BE2C (cell line): ENCODE data around the gene TAF1.

Source experiments
- DNase-seq: peaks from one replicate; pipeline ENCODE4 v3.0.0-alpha.2; 2020
- H3K27me3 ChIP-seq: fragments of 250-450 bp; sonication (Bioruptor Pico); 2 replicates; pipeline ENCODE4 v1.5.1; 2020; ENCODE audit warnings: mild to moderate bottlenecking
- H3K36me3 ChIP-seq: fragments of 250-450 bp; sonication (Bioruptor Pico); 2 replicates; pipeline ENCODE4 v1.5.1; 2020; ENCODE audit warnings: mild to moderate bottlenecking
- H3K4me1 ChIP-seq: fragments of 250-450 bp; sonication (Bioruptor Pico); 2 replicates; pipeline ENCODE4 v1.5.1; 2020
- H3K4me3 ChIP-seq: 2 replicates; pipeline ENCODE4 v1.5.1; 2011; ENCODE audit warnings: low read depth, low read length
- H3K9me3 ChIP-seq: fragments of 250-450 bp; sonication (Bioruptor Pico); 2 replicates; pipeline ENCODE4 v1.5.1; 2020
- TF ChIP-seq, protein P1 (sequence below): IDR thresholded peaks from 2 replicates; pipeline ENCODE4 v1.5.1; 2012; ENCODE audit warnings: mild to moderate bottlenecking, low read depth, low read length

The TAF1 gene

DNA sequence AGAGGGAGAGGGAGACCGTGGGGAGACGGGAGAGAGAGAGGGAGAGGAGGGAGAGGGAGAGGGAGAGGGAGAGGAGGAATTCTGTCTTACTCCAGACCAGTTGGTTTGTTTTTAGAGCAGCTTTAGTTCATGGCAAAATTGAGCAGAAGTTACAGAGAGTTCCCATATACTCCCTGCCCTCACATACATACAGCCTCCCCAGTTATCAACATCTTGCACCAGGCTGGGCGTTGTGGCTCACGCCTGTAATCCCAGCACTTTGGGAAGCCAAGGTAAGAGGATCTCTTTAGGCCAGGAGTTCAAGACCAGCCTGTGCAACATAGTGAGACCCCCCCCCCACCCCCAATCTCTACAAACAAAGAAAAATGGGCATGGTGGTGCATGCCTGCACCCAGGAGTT, 86.9 kb downstream of the TAF1 start:
- Histone ChIP-seq H3K9me3 (no peaks in the 10 kb centered on the region), H3K27me3 (no peaks in the 10 kb centered on the region), H3K36me3 (peaks cover 20% of the 10 kb centered on the region), H3K4me1 (no peaks in the 10 kb centered on the region), H3K4me3 (no peak overlapping the region)
- TF ChIP-seq, protein P1, sequence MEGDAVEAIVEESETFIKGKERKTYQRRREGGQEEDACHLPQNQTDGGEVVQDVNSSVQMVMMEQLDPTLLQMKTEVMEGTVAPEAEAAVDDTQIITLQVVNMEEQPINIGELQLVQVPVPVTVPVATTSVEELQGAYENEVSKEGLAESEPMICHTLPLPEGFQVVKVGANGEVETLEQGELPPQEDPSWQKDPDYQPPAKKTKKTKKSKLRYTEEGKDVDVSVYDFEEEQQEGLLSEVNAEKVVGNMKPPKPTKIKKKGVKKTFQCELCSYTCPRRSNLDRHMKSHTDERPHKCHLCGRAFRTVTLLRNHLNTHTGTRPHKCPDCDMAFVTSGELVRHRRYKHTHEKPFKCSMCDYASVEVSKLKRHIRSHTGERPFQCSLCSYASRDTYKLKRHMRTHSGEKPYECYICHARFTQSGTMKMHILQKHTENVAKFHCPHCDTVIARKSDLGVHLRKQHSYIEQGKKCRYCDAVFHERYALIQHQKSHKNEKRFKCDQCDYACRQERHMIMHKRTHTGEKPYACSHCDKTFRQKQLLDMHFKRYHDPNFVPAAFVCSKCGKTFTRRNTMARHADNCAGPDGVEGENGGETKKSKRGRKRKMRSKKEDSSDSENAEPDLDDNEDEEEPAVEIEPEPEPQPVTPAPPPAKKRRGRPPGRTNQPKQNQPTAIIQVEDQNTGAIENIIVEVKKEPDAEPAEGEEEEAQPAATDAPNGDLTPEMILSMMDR, result no peak
- no peak for DNase-seq

DNA sequence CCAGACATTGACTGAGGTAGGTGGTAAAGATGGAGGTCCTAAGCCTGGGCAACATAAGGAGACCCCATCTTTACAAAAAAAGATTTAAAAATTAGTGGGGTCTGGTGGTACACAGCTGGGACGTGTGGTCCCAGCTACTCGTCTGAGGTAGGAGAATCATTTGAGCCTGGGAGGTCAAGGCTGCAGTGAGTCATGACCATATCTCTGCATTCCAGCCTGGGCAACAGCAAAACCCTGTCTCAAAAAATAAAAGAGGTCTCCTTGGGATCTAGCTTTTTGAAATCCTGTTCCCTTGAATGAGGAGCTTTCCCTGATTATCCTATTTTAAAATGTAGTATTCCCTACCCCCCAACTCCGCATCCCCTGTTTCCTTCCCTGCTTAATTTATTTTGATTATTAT, 88.1 kb downstream of the TAF1 start:
- TF ChIP-seq, protein P1, result no peak
- Histone ChIP-seq H3K4me3 (no peak overlapping the region), H3K36me3 (peaks cover 23% of the 10 kb centered on the region), H3K9me3 (no peaks in the 10 kb centered on the region), H3K4me1 (no peaks in the 10 kb centered on the region), H3K27me3 (no peaks in the 10 kb centered on the region)
- no peak for DNase-seq

DNA sequence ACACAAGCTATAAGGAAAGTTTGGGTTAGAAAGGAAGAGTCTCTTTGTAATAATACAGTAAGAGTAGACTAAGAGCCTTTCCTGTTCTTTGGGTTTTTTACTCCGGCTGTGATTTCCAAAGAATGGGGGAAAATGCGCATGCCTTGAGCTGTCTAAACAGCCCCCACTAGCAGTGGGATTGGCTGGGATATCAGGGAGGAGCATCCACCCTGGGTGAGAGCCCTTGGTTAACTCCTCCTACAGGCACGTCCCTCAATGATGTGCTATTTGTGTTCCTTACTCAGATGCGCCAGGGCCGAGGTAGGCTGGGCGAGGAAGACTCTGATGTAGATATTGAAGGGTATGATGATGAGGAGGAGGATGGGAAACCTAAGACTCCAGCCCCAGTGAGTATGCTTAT, 92.7 kb downstream of the TAF1 start:
- DNase-seq, result no peak
- Histone ChIP-seq H3K4me3 (no peak overlapping the region), H3K4me1 (no peaks in the 10 kb centered on the region), H3K27me3 (no peaks in the 10 kb centered on the region), H3K9me3 (no peaks in the 10 kb centered on the region), H3K36me3 (peaks cover 41% of the 10 kb centered on the region)
- TF ChIP-seq, protein P1, result no peak

DNA sequence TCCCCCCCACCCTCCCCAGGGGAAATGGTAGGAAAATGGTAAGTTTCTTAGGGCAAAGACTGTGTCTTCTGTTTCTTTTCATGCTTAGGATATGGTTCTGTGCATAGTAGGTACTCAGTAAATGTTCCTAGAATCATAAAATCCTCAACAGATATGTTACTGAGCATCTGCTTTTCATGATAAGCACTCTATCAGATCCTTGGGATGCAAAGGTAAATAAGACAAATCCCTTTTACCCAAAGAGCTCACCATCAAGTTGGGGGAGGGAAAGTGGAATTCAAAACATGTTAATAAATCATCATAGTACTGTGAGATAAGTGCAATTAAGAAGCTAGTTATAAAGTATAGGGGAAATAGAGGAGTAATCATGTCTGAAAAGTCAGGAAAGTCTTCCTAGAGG, 98.8 kb downstream of the TAF1 start:
- H3K27me3 ChIP-seq, result no peaks in the 10 kb centered on the region
- H3K4me3 ChIP-seq, result no peak overlapping the region
- no peak for DNase-seq
- H3K36me3 ChIP-seq, result peaks cover 14% of the 10 kb centered on the region
- H3K9me3 ChIP-seq, result no peaks in the 10 kb centered on the region
- H3K4me1 ChIP-seq, result no peaks in the 10 kb centered on the region
- TF ChIP-seq, protein P1, result no peak

DNA sequence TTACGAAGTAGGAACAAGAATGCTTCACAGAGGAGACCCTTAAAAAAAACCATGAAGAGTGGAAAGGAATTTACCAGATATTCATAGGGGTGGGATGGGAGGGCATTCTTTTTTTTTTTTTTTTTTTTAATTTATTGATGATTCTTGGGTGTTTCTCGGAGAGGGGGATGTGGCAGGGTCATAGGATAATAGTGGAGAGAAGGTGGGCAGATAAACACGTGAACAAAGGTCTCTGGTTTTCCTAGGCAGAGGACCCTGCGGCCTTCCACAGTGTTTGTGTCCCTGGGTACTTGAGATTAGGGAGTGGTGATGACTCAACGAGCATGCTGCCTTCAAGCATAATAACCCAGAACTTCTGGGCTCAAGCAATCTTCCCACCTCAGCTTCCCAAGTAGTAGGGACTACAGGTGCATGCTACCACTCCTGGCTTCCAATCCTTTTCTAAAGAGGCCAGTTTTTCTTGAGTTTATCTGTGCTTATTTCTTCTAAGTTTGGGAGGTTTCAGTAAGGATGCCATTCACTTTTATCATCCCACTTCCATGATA, 100.9 kb downstream of the TAF1 start:
- Histone ChIP-seq H3K4me3 (no peak overlapping the region), H3K4me1 (no peaks in the 10 kb centered on the region), H3K27me3 (no peaks in the 10 kb centered on the region), H3K9me3 (no peaks in the 10 kb centered on the region), H3K36me3 (peaks cover 7% of the 10 kb centered on the region)
- no peak for DNase-seq
- TF ChIP-seq, protein P1, result no peak

DNA sequence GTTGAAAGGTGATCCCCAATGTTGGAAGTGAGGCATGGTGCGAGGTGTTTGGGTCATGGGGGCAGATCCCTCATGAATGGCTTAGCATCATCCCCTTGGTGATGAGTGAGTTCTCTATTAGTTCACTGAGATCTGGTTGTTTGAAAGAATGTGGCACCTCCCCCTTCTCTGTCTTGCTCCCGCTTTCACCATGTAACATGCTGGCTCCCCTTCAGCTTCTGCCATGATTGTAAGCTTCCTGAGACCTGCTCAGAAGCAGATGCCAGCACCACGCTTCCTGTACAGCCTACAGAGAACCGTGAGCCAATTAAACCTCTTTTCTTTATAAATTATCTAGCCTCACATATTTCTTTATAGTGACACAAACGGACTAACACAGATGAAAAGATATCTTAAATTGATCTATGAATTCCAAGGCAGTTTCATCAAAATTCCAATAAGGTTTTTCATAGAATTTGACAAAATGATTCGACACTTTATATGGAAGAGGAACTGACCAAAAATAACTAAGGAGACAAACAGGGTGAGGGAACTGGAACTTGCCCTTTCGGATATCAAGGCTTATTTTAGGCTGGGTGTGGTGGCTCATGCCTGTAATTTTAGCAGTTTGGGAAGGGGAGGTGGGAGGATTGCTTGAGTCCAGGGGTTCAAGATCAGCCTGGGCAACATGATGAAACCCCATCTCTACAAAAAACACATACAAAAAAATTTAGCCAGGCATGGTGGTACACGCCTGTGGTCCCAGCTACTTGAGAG, 109.8 kb downstream of the TAF1 start:
- Histone ChIP-seq H3K27me3 (no peaks in the 10 kb centered on the region), H3K36me3 (no peaks in the 10 kb centered on the region), H3K4me3 (no peak overlapping the region), H3K4me1 (no peaks in the 10 kb centered on the region), H3K9me3 (no peaks in the 10 kb centered on the region)
- no peak for DNase-seq
- TF ChIP-seq, protein P1, result no peak
